DOHH2 (cell line): Measurements from ENCODE around the gene BABAM2.

Experiments used
- EZH2phosphoT487 ChIP-seq: fragments of 200-600 bp; sonication (generic); IDR thresholded peaks from 2 replicates; pipeline ENCODE4 v1.6.1; 2017; ENCODE audit warnings: borderline replicate concordance, mild to moderate bottlenecking, antibody characterized with exemption, low read length, moderate library complexity, mixed read lengths
- TF ChIP-seq, protein P1 (sequence below): fragments of 200-600 bp; sonication (generic); IDR thresholded peaks from one replicate; pipeline ENCODE4 v1.5.1; 2014; ENCODE audit warnings: antibody characterized with exemption, mild to moderate bottlenecking, low read depth, low read length; ENCODE audit not compliant: poor library complexity, severe bottlenecking

DNA sequence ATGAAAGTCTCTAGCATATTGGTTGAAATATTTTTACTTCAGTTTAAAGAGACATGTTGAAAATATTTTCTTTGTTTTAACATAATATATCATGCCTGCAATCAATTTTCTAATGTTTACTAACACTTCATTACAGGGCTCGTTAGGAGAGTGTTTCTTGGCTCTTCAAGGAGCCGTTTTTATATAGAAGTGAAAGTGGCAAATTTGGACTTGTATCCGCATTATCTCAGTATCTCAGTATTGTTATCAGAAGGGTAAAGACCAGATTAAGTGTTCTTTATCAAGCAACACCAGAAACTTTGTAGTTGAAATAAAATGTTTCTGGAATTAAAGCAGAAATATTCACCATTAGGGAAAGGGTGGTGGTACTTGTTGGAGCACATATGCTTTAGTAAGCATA, 97.8 kb downstream of the BABAM2 start:
- TF ChIP-seq, protein P1, sequence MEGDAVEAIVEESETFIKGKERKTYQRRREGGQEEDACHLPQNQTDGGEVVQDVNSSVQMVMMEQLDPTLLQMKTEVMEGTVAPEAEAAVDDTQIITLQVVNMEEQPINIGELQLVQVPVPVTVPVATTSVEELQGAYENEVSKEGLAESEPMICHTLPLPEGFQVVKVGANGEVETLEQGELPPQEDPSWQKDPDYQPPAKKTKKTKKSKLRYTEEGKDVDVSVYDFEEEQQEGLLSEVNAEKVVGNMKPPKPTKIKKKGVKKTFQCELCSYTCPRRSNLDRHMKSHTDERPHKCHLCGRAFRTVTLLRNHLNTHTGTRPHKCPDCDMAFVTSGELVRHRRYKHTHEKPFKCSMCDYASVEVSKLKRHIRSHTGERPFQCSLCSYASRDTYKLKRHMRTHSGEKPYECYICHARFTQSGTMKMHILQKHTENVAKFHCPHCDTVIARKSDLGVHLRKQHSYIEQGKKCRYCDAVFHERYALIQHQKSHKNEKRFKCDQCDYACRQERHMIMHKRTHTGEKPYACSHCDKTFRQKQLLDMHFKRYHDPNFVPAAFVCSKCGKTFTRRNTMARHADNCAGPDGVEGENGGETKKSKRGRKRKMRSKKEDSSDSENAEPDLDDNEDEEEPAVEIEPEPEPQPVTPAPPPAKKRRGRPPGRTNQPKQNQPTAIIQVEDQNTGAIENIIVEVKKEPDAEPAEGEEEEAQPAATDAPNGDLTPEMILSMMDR: no peak
- TF ChIP-seq EZH2phosphoT487: no peak
